Panc1 (cell line): Measurements from ENCODE around the gene TYW1B.
"Not testable (repeated sequence)": the region's sequence is repeated elsewhere in the genome, so short reads cannot be mapped to it uniquely, and the experiment has no call there.

Experiments
- CTCF ChIP-seq: fragments of 450-650 bp; IDR thresholded peaks from 2 replicates; pipeline ENCODE4 v1.5.1; 2017; ENCODE audit warnings: mild to moderate bottlenecking
- POLR2AphosphoS5 ChIP-seq: IDR thresholded peaks from 2 replicates; pipeline ENCODE4 v1.6.1; 2012; ENCODE audit warnings: mild to moderate bottlenecking, low read depth, low read length, moderate library complexity
- REST ChIP-seq, 2 experiments: IDR thresholded peaks; 2 replicates each; pipeline ENCODE4 v1.6.1; 2011 to 2012; ENCODE audit warnings: low read depth in 2 of 2, control low read depth in 1 of 2, low read length in 1 of 2, mild to moderate bottlenecking in 1 of 2, moderate library complexity in 1 of 2; ENCODE audit not compliant: insufficient read depth in 1 of 2
- SIN3A ChIP-seq: IDR thresholded peaks from 2 replicates; pipeline ENCODE4 v1.6.1; 2012; ENCODE audit warnings: low read depth, mild to moderate bottlenecking, low read length, moderate library complexity, borderline replicate concordance; ENCODE audit not compliant: insufficient read depth
- TCF7L2 ChIP-seq: IDR thresholded peaks from 2 replicates; pipeline ENCODE4 v1.6.1; 2011; ENCODE audit warnings: mild to moderate bottlenecking, low read depth, low read length, inconsistent platforms

GRCh38 chr7:72648574-72648973 is 179.4 kb downstream of the TYW1B start:
- not testable (repeated sequence) for TF ChIP-seq CTCF; TCF7L2; SIN3A; POLR2AphosphoS5; REST (IDR thresholded peaks at IDR 0.05; ENCODE audit: insufficient read depth in 1 of 2, low read depth in 2 of 2, low read length in 1 of 2)
